Endothelial cell of umbilical vein (primary cell): ENCODE data around the gene NR6A1.

Experiments
- CTCF ChIP-seq, 2 donors: IDR thresholded peaks; 1 replicate in 1 of 2; 2 replicates in 1 of 2; pipeline ENCODE4 v1.5.1; 2011; ENCODE audit warnings: low read length in 2 of 2, mild to moderate bottlenecking in 2 of 2, moderate library complexity in 2 of 2, control low read depth in 1 of 2, inconsistent platforms in 1 of 2, low read depth in 1 of 2; ENCODE audit not compliant: insufficient read depth in 1 of 2; ENCODE audit errors: extremely low read depth in 1 of 2
- EZH2 ChIP-seq: IDR thresholded peaks from 2 replicates; pipeline ENCODE4 v1.6.1; 2012; ENCODE audit warnings: borderline replicate concordance, low read depth, mild to moderate bottlenecking, moderate library complexity, low read length, inconsistent platforms; ENCODE audit not compliant: severe bottlenecking
- FOS ChIP-seq: IDR thresholded peaks from 2 replicates; pipeline ENCODE4 v1.6.1; 2011; ENCODE audit warnings: mild to moderate bottlenecking, low read length, moderate library complexity, borderline replicate concordance; ENCODE audit not compliant: insufficient read depth
- GATA2 ChIP-seq: IDR thresholded peaks from 2 replicates; pipeline ENCODE4 v1.7.0; 2011; ENCODE audit warnings: low read depth, mild to moderate bottlenecking, moderate library complexity, mixed read lengths, low read length; ENCODE audit not compliant: insufficient read length, insufficient read depth
- JUN ChIP-seq: IDR thresholded peaks from 2 replicates; pipeline ENCODE4 v1.6.1; 2011; ENCODE audit warnings: borderline replicate concordance, low read depth; ENCODE audit not compliant: insufficient read length, insufficient read depth
- MYC ChIP-seq: IDR thresholded peaks from one replicate; pipeline ENCODE4 v1.6.1; 2011; ENCODE audit warnings: mild to moderate bottlenecking, low read depth, low read length
- POLR2A ChIP-seq: IDR thresholded peaks from 2 replicates; pipeline ENCODE4 v1.6.1; 2012; ENCODE audit warnings: low read depth, mild to moderate bottlenecking, control low read depth, low read length
- POLR2AphosphoS5 ChIP-seq: IDR thresholded peaks from 2 replicates; pipeline ENCODE4 v1.6.1; 2012; ENCODE audit warnings: low read depth, mild to moderate bottlenecking, control low read depth, low read length, moderate library complexity; ENCODE audit not compliant: insufficient read depth
- TF ChIP-seq, protein P1 (sequence below): IDR thresholded peaks from 2 replicates; pipeline ENCODE4 v1.6.1; 2011; ENCODE audit not compliant: insufficient read depth, insufficient read length

DNA sequence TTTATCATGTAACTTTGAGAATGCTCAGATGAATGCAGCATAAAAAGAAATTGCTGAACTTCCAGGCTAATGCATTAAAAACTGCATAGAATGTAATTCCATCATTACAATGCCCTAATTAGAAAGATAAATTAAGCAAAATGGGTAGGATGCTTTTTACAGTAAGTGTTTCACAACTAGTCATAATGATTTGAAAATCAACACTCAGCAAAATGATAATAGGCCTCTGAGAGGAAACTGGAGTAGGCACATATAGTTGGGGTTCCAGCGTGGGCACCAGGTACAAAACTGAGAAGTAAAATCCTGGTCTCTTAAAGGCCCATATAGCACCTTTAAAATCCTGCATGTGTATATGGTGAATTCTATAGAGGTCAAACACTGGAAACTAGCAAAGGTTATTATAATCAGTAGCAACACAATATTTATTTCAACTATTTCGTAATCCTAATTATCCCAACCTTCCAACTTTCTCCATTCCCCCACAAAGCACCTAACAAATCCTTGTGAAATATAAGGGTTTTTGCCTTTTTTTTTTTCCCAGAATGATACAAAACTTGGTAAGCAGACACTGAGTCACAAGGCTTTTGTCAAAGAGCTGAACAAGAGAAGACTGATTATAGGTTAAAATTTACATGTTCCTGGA lies 155.9 kb downstream of the NR6A1 start:
- TF ChIP-seq POLR2AphosphoS5 (no peak), CTCF (IDR thresholded peaks at IDR 0.05; ENCODE audit: extremely low read depth in 1 of 2, insufficient read depth in 1 of 2, low read depth in 1 of 2, low read length in 2 of 2) (no peak), POLR2A (no peak), EZH2 (no peak), FOS (no peak), JUN (no peak), MYC (no peak), GATA2 (no peak)
- TF ChIP-seq, protein P1, sequence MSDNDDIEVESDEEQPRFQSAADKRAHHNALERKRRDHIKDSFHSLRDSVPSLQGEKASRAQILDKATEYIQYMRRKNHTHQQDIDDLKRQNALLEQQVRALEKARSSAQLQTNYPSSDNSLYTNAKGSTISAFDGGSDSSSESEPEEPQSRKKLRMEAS = no peak
